Sigmoid colon (tissue), 7 donors: Measurements from ENCODE around the gene SLC6A8. TPM values are rescaled to one million over a fixed set of nuclear protein-coding genes. Genes with fewer than 3 reads are reported as not detected.

Experiments
- DNase-seq: peaks from one replicate; pipeline ENCODE4 v3.0.0-alpha.2; 2019
- H3K27ac ChIP-seq, 4 donors: fragments of 200-600 bp; sonication (generic); one replicate each; pipeline ENCODE4 v1.5.1; 2016 to 2019; ENCODE audit warnings: mild to moderate bottlenecking in 1 of 4
- H3K27me3 ChIP-seq, 3 donors: fragments of 200-600 bp; sonication (generic); one replicate each; pipeline ENCODE4 v1.5.1; 2019; ENCODE audit warnings: mild to moderate bottlenecking in 1 of 3
- H3K36me3 ChIP-seq, 4 donors: fragments of 200-600 bp; sonication (generic); one replicate each; pipeline ENCODE4 v1.5.1; 2016 to 2019
- H3K4me1 ChIP-seq, 4 donors: fragments of 200-600 bp; sonication (generic); one replicate each; pipeline ENCODE4 v1.5.1; 2017 to 2019
- H3K4me3 ChIP-seq, 4 donors: fragments of 200-600 bp; sonication (generic); one replicate each; pipeline ENCODE4 v1.5.1; 2017 to 2019; ENCODE audit warnings: mild to moderate bottlenecking in 2 of 4, moderate library complexity in 1 of 4
- H3K9me3 ChIP-seq, 4 donors: fragments of 200-600 bp in 3 of 4; sonication (generic) in 3 of 4; one replicate each; pipeline versions ENCODE4 v1.5.1 to v1.6.1; 2013 to 2019
- CTCF ChIP-seq, 4 experiments: fragments of 450-650 bp in 3 of 4; fragments of 200-600 bp in 1 of 4; IDR thresholded peaks; one replicate each; pipeline ENCODE4 v1.5.1; 2016 to 2019; ENCODE audit warnings: antibody characterized with exemption in 4 of 4, mild to moderate bottlenecking in 3 of 4, moderate library complexity in 2 of 4
- EP300 ChIP-seq, 4 donors: sonication (generic); formaldehyde crosslinking; IDR thresholded peaks; one replicate each; pipeline ENCODE4 v1.6.1; 2017; ENCODE audit warnings: antibody characterized with exemption in 4 of 4
- POLR2A ChIP-seq, 2 donors: fragments of 450-650 bp; IDR thresholded peaks; one replicate each; pipeline ENCODE4 v1.6.1; 2016; ENCODE audit warnings: antibody characterized with exemption in 2 of 2, mild to moderate bottlenecking in 2 of 2, moderate library complexity in 2 of 2
- POLR2AphosphoS5 ChIP-seq, 4 donors: sonication (generic); formaldehyde crosslinking; IDR thresholded peaks; one replicate each; pipeline ENCODE4 v1.6.1; 2017; ENCODE audit warnings: antibody characterized with exemption in 4 of 4
- WGBS, 2 donors: extraction: QIAGEN DNeasy Blood & Tissue Kit; methylation state at CpG; one replicate each; pipeline ENCODE4 v1.1.7; 2013; 5-methylcytosine and 5-hydroxymethylcytosine counted together
- intact Hi-C: fragments of 100-400 bp; cut with DNase I; formaldehyde crosslinking; loops from one replicate; pipeline ENCODE4 v1.15.1; 2023
- polyA plus RNA-seq, 3 donors: library from polyadenylated mRNA; stranded (reverse); fragments of 200-250 nt; gene quantifications; one replicate each; pipeline ENCODE4 v1.2.3, GENCODE V29; 2013
- total RNA-seq, 4 donors: library from RNA; depleted of rRNA; stranded (reverse); fragments of >200 nt; gene quantifications; one replicate each; pipeline ENCODE4 v1.1.0, GENCODE V29; 2016
- donor health status: healthy with polysubstance abuse.
- donor health status: Bipolar disorder and iron deficiency.
- donor health status: healthy.

Gene SLC6A8
- total and polyA plus RNA-seq, 7 donors: 31.9 to 158 (median 60.7) TPM

GRCh38 chrX:153642655-153643430 lies 44.9 kb upstream of the SLC6A8 start:
- H3K9me3 ChIP-seq: no peaks in the 10 kb centered on the region
- H3K36me3 ChIP-seq: no peaks in the 10 kb centered on the region
- peaks cover 45 to 67% (median 54%) of the 10 kb centered on the region in 3 donors for H3K27me3 ChIP-seq
- H3K4me1 ChIP-seq: peaks cover 0 to 35% (median 28%) of the 10 kb centered on the region in 4 donors
- intact Hi-C loops: no loop called here
- H3K4me3 ChIP-seq: no peak overlapping the region
- no peak overlapping the region for H3K27ac ChIP-seq
- 3 to 5% methylated on average over 46 to 48 of the region's 48 CpGs for WGBS, 2 donors
- TF ChIP-seq POLR2AphosphoS5 (IDR thresholded peaks at IDR 0.05): no peak
- TF ChIP-seq EP300 (IDR thresholded peaks at IDR 0.05): no peak
- TF ChIP-seq CTCF (IDR thresholded peaks at IDR 0.05): no peak
- TF ChIP-seq POLR2A (IDR thresholded peaks at IDR 0.05): no peak
- no peak for DNase-seq

- WGBS, 2 donors: 2 to 3% methylated on average over 84 of the region's 84 CpGs
- no peak for TF ChIP-seq EP300 (IDR thresholded peaks at IDR 0.05)
- no peak for TF ChIP-seq POLR2AphosphoS5 (IDR thresholded peaks at IDR 0.05)
- no peak for TF ChIP-seq POLR2A (IDR thresholded peaks at IDR 0.05)
- no peak for TF ChIP-seq CTCF (IDR thresholded peaks at IDR 0.05)
- DNase-seq: peak; percentile 56
- Histone ChIP-seq H3K27me3 (peaks cover 53 to 76% (median 57%) of the 10 kb centered on the region in 3 donors), H3K9me3 (no peaks in the 10 kb centered on the region), H3K27ac (no peak overlapping the region), H3K4me1 (peaks cover 0 to 36% (median 32%) of the 10 kb centered on the region in 4 donors), H3K4me3 (peak overlapping the region in 2 of 4 donors; percentile 25), H3K36me3 (no peaks in the 10 kb centered on the region)
- intact Hi-C loops: no loop called here
Measured at GRCh38 chrX:153643431-153644351, 44.0 kb upstream of the SLC6A8 start.

GRCh38 chrX:153644356-153645125 lies 43.2 kb upstream of the SLC6A8 start:
- H3K36me3 ChIP-seq: no peaks in the 10 kb centered on the region
- H3K4me1 ChIP-seq: peaks cover 0 to 36% (median 32%) of the 10 kb centered on the region in 4 donors
- 7 to 9% methylated on average over 46 of the region's 46 CpGs for WGBS, 2 donors
- no peak overlapping the region for H3K27ac ChIP-seq
- TF ChIP-seq CTCF (IDR thresholded peaks at IDR 0.05) (no peak), POLR2AphosphoS5 (IDR thresholded peaks at IDR 0.05) (no peak), POLR2A (IDR thresholded peaks at IDR 0.05) (no peak), EP300 (IDR thresholded peaks at IDR 0.05) (no peak)
- DNase-seq: peak; percentile 59
- H3K9me3 ChIP-seq: no peaks in the 10 kb centered on the region
- peaks cover 53 to 82% (median 57%) of the 10 kb centered on the region in 3 donors for H3K27me3 ChIP-seq
- intact Hi-C loops: loop anchor here (5.0 kb wide), 1 partner anchor 47 kb away; the partner anchor contains the start of gene CCNQ
- H3K4me3 ChIP-seq: no peak overlapping the region

GRCh38 chrX:153645151-153645550 lies 42.6 kb upstream of the SLC6A8 start:
- H3K4me1 ChIP-seq: peaks cover 0 to 36% (median 32%) of the 10 kb centered on the region in 4 donors
- no peaks in the 10 kb centered on the region for H3K9me3 ChIP-seq
- TF ChIP-seq POLR2AphosphoS5 (IDR thresholded peaks at IDR 0.05) (no peak), EP300 (IDR thresholded peaks at IDR 0.05) (no peak), CTCF (IDR thresholded peaks at IDR 0.05) (no peak), POLR2A (IDR thresholded peaks at IDR 0.05) (no peak)
- H3K36me3 ChIP-seq: no peaks in the 10 kb centered on the region
- intact Hi-C loops: loop anchor here (5.0 kb wide), 1 partner anchor 48 kb away; the partner anchor contains the start of gene CCNQ
- peak; percentile 37 for DNase-seq
- no peak overlapping the region for H3K4me3 ChIP-seq
- peaks cover 53 to 82% (median 57%) of the 10 kb centered on the region in 3 donors for H3K27me3 ChIP-seq
- no peak overlapping the region for H3K27ac ChIP-seq
- 58 to 59% methylated on average over 6 of the region's 6 CpGs for WGBS, 2 donors
